Astrocyte of the hippocampus (primary cell): ENCODE measurements around the gene CKMT2.
A peak's percentile ranks its signal among the peaks of the same experiment; 100 is the strongest.

Experiments
- DNase-seq: peaks from one replicate; pipeline ENCODE4 v3.0.0; 2011; ENCODE audit warnings: low read depth, low spot score

Gene CKMT2

GRCh38 chr5:81214848-81215247 lies 18.3 kb upstream of the CKMT2 start:
- no peak for DNase-seq

- no peak for DNase-seq
Measured at GRCh38 chr5:81216152-81216551, 17.0 kb upstream of the CKMT2 start.

GRCh38 chr5:81219389-81219788 lies 13.7 kb upstream of the CKMT2 start:
- DNase-seq, result no peak

GRCh38 chr5:81222285-81222684 lies 10.8 kb upstream of the CKMT2 start:
- DNase-seq, result no peak

GRCh38 chr5:81225463-81225862 lies 7.7 kb upstream of the CKMT2 start:
- no peak for DNase-seq

GRCh38 chr5:81226286-81226685 lies 6.8 kb upstream of the CKMT2 start:
- DNase-seq, result no peak

GRCh38 chr5:81226949-81227348 lies 6.2 kb upstream of the CKMT2 start:
- no peak for DNase-seq

GRCh38 chr5:81228084-81228483 lies 5.0 kb upstream of the CKMT2 start:
- DNase-seq, result no peak

GRCh38 chr5:81230416-81230815 lies 2.7 kb upstream of the CKMT2 start:
- DNase-seq, result no peak

- no peak for DNase-seq
Measured at GRCh38 chr5:81232464-81233079, 550 bp upstream of the CKMT2 start.

GRCh38 chr5:81234299-81234698 lies 1.2 kb downstream of the CKMT2 start:
- DNase-seq, result no peak

GRCh38 chr5:81234801-81235200 lies 1.7 kb downstream of the CKMT2 start:
- no peak for DNase-seq

GRCh38 chr5:81235287-81236072 lies 2.4 kb downstream of the CKMT2 start:
- peak; percentile 75 for DNase-seq

GRCh38 chr5:81238460-81238859 lies 5.3 kb downstream of the CKMT2 start:
- no peak for DNase-seq

- DNase-seq, result peak; percentile 54
Measured at GRCh38 chr5:81239613-81240012, 6.5 kb downstream of the CKMT2 start.

GRCh38 chr5:81241001-81241400 lies 7.9 kb downstream of the CKMT2 start:
- no peak for DNase-seq

GRCh38 chr5:81241961-81242648 lies 9.0 kb downstream of the CKMT2 start:
- DNase-seq, result no peak

GRCh38 chr5:81242906-81243436 lies 9.8 kb downstream of the CKMT2 start:
- no peak for DNase-seq

- no peak for DNase-seq
Measured at GRCh38 chr5:81244451-81244850, 11.3 kb downstream of the CKMT2 start.

GRCh38 chr5:81245871-81246235 lies 12.7 kb downstream of the CKMT2 start:
- DNase-seq, result no peak

- peak; percentile 21 for DNase-seq
Measured at GRCh38 chr5:81246697-81247096, 13.6 kb downstream of the CKMT2 start.

- peak; percentile 75 for DNase-seq
Measured at GRCh38 chr5:81247441-81247972, 14.4 kb downstream of the CKMT2 start.
